Activated naive CD4-positive, alpha-beta T cell (primary cell): Measurements from ENCODE around the gene CAMK2D.
"Not testable (repeated sequence)": the region's sequence is repeated elsewhere in the genome, so short reads cannot be mapped to it uniquely, and the experiment has no call there.

Experiments used
- DNase-seq, 4 experiments: peaks; one replicate each; lab custom pipeline; 2025; lab: John Stamatoyannopoulos, UW

Gene CAMK2D

DNA sequence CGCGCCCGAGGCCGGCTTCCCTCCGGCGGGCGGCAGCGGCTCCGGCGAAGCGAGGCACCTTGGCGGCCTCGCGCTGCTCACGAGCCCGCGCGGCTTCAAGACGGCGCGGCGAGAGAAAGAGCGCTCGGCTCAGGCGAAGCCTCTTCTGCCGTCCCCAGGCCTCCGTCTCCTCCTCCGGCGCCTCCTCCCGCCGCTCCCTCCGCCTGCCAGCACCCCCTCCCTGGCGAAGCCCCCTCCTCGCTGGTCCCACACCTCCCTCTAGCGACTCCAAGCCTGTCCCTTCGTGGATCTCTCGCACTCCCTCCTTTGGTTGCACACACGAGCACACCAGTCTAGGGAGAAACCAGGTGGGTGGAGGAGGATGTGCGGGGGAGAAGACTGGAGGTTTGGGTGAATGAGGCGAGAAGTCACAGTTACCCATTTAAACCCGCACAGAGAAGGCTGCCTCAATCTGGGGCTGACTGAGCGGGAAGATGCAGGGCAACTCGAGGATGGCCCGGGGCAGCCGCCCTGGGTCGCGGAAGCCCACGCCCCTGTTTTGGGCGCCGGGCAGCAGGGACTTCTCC is at the start of gene CAMK2D:
Gene CAMK2D, minus strand, starts transcription at position 119 of the 566 bp plus-strand sequence. CDS start 670 bp downstream, outside the sequence.
- DNase-seq = peak; percentile 63 to 79 (median 66)

DNA sequence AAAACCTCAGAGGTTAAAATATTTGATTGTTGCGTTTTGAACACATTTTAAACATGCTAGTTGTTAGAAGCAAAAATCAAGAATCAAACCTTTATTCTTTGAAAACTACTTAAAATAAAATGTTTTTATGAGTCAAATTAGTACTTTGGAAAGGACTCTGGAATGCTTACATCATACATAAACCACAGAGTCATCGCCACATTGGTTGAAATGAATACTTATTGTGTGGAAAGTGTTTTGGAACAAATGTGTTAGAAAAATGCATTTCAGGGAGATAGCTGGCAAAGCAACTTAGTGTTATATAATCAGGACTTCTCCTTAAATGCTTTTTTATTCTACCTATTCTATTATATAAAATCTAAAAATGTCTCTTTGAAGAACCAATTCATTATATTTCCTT is 49.4 kb upstream of the CAMK2D start:
- DNase-seq = no peak

DNA sequence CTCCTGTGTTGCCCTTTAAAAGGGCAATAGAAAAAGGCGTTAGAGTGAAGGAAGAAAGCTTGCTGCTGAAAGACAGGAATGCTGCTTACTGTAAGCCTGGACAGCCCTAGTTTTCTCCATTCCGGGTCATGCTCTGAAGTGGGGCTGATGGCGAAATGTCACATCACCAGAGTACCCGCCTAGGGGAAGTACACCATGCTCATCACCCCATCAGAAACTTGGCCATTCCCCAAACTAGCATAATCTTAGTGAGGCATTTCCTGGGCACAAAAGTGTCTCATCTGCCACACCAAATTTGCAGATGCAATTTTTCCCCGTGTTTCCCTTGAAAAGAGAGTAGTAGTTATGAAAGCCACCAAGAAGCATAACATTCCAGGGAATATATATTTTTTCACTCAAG is 47.8 kb upstream of the CAMK2D start:
- no peak for DNase-seq

DNA sequence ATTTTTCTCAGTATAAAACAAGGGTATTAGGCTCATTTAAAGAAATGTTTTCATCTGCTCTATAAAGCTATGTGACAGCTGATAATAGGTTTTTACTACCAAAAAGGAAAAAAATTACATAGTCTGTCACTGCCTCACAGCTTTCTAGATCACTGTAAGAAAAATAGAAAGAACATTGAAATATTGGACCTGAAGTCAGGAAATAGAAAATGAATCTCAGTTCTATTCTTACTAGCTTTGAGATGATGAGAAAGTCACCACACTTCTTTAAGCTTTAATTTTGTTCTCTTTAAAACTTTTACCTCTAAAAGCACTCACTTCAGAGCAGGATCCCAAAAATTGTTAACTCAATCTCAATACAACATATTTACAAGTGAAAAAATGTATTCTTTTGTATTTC is 45.3 kb upstream of the CAMK2D start:
- DNase-seq = no peak

DNA sequence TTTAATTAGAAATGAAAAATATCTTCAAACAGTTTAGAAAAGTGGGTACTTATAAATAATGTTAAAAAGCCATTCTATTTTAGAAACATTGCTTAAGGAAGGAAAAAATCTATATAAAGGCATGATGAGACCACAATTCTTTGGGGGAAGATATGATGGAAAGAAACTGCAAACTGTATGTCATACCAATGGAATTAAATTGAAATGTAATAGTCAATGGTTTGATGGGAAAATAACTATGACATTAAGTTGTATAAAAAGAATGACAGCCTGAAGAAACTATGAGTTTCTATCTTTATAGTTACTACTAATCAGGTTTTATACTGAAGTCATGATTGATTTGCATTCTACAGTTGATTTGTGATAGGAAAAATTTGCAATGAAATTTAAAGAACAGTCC is 40.3 kb upstream of the CAMK2D start:
- no peak for DNase-seq

DNA sequence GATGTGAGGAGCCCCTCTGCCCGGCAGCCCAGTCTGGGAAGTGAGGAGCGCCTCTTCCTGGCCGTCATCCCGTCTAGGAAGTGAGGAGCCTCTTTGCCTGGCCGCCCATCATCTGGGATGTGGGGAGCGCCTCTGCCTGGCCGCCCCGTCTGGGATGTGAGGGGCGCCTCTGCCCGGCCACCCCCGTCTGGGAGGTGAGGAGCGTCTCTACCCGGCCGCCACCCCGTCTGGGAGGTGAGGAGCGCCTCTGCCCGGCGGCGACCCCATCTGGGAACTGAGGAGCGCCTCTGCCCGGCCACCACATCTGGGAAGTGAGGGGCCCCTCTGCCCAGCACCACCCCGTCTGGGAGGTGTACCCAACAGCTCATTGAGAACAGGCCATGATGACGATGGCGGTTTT is 34.8 kb upstream of the CAMK2D start:
- DNase-seq = not testable (repeated sequence)

DNA sequence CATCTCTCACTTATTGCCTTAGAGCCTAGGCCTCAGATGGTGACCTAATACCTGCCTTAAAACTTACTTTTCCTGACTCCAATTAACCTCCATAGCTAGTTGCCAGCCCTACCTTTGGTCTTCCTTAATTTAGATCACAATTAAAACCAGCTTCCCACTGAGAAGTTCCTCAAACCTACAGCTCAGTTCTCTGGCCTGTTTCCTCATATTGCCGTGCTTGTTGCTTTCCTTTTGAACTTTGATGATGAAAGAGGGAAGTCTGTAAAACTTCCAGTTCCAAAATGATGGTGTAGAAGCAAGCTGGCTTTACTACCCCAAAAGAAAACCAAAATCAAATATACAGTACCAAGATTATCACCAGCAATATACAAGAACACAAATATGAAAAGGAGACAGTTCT is 28.9 kb upstream of the CAMK2D start:
- DNase-seq = no peak

DNA sequence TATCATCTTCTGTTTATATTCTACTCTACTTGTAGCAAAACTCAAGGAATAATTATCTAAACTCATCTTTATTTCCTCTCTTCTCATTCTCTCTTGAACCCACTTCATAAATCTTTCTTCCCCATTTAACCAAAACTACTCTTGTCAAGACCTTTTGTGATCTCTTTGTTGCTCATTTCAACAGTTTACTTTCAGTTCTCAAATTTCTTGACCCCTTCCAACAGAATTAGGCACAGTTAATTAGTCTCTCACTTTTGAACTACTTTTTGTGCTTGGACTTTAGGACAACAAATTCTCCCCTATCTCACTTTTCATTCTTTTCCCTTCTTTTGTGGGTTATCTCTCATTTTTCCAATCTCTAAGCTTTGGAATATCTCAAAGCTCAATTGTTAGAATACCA is 27.4 kb upstream of the CAMK2D start:
- DNase-seq = no peak

DNA sequence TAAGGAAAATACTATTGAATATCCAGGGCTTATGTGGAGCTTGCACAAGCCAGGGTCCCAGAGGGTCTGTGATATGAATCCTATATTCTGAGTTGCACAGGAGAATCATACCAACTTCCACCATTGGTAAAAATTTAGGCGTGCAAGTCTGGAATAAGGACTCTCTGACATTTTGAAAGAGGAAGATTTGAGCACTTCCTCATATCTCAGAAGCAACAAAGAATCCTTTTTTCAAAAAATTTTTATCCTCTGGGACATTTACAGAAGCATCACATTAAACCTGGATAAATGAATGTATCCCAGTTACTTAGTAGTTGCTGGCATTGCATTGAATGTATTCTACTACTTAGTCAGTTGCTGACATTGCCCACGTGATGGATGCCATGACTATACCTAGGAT is 24.2 kb upstream of the CAMK2D start:
- no peak for DNase-seq

DNA sequence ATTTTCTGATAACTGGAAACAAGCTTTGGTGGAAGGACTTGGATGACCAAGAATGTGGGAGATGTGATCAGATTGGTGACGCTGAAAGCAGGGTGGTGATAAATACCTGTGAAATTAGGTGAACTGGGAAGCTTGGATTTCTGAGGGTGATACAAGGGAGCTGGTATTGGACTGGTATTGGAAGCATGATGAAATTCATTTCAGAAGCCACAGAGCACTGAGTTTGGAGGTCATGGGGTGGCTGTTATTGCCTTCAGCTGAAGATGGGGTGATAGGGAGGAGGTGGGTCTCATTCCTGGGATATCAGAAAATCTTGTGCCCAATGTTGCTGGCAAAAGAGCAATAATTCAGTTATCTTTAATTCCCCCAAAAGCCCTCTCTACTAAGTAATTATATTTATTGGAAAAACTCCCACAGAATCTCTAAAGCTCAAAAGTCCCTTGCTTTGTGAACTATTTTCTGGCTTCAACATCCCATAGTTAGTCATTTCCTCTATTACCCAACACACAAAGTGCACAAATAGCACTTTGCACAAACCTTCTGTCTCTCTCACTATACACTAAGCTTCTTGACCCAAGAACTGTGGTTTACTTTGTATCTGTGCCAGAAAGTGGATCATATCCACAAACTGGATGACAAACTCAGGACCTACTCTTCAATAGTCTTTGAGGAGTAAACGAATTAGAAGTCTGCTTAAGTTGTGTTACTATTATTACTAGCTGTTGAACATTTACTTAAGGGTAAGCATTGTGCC is 23.1 kb upstream of the CAMK2D start:
- DNase-seq = no peak

DNA sequence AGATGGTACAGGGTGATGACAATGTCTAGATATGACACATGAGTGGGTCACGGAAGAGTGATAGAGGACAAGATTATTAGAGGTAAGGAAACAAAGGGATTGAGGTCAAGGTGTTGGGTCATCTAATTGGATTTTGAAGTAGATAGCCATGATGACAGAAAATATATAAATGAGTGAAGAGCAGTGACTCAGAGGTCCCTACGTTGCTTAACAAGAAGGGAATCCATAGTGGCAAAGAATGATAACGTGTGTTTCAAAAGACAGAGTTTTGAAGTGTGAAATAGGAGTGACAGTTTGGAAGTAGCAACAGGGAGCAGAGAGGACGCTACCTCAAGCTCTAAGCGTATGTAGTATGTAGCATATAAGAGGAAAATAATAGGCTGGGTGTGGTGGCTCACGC is 22.2 kb upstream of the CAMK2D start:
- DNase-seq = no peak

DNA sequence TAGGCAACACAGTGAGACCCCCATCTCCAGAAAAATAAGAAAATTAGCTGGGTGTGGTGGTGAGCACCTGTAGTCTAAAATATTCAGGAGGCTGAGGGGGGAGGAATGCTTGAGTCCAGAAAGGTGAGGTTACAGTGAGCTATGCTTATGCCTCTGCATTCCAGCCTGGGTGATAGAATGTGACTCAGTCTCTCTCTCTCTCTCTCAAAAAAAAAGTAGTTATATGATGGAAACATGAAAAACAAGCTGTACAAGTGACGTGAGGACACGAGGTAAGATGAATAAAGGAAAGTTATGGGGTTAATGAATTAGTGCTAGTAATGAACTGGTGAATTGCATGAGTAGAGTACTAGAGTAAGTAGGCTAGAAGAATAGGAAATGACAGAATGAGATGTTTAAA is 21.8 kb upstream of the CAMK2D start:
- no peak for DNase-seq

DNA sequence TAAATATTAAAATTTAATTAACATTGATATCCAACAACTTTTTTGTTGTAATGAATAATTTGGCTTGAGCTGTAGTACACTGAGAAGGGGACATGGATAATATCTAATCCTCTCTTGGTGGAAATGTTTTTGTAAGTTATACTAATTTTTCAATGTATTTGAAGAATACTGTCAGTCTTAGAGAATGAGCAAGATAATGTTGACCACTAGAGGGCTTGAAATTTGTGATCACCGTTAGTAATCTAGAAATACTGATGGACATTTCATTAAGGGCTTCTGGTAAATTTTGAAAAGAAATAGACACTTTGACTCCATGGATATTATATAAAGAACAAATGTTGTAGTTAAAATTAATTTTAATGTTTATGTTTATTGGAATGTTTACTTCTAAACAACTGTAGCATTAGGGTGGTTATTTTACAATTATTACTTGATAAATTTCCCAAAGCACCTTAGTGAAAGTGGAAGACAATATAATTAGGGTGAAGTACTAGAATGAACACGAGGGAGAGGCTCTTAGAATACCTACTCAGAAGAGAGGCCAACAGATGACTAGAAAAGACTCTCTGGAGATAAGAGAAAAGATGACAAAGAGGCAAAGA is 20.0 kb upstream of the CAMK2D start:
- no peak for DNase-seq

DNA sequence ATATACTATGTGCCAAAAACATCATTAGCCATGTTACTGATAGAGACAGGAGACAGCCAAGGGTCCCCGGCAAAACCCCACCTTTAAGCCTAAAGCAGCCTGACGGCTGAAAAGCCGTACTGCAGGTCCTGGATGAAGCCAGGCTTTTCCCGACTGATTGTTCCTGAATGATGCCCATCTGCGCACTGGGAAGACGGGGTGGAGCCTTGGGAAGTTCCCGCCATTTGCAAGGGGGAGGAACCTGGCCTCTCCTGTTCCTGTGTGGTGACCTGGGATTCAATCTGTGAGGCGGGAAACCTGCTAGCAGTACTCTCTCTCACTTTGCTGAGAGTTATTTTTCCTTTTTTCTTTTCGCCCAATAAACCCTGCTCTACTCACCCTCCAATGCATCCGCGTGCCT is 15.1 kb upstream of the CAMK2D start:
- DNase-seq = no peak

DNA sequence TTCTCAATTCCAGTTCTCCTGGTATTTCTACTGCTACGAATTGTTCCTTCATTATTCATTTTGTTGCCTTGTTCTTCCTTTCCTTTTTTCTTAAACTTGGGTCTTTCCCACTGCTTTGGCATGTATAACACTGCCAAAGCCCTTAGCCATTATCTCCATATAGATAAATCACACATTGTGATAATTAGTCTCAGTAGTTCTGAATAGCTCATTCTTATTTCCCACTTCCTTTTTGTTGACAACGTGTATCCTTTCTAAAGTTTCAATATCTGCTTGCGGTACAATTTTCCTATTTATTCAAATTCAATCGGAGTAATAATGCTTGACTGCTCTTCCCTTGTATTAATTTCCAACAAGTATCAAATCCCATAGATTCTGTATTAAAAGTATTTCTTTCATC is 14.5 kb upstream of the CAMK2D start:
- DNase-seq = no peak

DNA sequence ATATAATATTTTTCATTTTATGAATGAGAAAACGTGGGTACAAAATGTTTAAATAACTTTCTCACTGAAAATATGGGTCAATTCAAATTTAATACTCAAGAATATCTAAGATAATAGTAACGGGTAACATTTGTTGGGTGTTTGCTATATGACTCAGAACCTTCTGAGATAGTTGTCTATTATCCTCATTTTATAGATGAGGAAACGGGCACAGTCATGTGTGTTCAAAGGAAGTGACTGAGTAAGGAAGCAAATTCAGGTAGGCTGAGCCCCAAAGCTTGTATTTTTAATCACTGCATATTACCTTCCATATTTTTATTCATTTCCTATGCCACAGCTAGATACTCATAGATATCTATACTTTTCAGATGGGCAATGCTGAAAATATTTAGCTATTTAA is 12.2 kb upstream of the CAMK2D start:
- no peak for DNase-seq

DNA sequence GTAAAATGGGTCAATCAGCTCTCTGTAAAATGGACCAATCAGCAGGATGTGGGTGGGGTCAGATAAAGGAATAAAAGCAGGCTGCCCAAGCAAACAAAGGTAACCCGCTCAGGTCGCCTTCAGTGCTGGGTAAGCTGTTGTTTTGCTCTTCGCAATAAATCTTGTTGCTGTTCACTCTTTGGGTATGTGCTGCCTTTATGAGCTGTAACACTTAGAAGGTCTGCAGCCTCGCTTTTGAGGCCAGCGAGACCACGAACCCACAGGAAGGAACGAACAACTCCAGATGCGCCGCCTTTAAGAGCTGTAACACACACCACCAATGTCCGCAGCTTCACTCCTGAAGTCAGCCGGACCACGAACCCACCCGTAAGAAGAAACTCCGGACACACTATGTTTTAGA is 11.5 kb upstream of the CAMK2D start:
- DNase-seq = peak in 1 of 4 experiments; percentile 1

DNA sequence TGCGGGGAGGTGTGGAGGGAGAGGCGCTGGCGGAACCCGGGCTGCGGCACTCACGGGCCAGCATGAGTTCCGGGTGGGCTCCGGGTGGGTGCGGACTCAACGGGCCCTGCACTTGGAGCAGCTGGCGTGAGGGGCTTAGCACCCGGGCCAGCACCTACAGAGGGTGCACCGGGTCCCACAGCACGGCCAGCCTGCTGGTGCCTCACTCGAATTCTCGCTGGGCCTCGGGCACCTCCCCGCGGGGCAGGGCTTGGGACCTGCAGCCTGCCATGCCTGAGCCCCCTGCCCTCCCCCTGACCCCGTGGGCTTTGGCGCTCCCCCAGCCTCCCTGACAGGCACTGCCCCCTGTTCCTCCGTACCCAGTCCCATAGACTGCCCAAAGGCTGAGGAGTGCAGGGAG is 10.8 kb upstream of the CAMK2D start:
- DNase-seq = no peak

DNA sequence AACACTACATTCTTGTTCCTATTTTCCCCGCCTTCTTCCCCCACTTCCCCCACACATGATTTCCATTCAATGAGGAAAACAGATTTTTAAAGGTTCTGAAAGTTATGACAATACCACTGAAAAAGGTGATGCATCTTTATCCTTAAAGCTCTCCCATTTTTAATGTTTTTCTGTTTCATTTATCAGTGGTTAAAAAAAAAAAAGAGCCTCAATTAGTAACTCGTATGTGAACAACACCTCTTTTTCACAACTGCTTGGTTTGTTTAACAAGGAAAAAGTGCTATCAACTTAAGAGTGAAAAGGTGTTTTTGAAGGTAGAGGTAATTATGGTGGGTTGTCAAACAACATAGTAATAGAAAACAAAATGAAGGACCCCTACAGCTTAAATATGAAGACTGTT is 8.2 kb upstream of the CAMK2D start:
- no peak for DNase-seq

DNA sequence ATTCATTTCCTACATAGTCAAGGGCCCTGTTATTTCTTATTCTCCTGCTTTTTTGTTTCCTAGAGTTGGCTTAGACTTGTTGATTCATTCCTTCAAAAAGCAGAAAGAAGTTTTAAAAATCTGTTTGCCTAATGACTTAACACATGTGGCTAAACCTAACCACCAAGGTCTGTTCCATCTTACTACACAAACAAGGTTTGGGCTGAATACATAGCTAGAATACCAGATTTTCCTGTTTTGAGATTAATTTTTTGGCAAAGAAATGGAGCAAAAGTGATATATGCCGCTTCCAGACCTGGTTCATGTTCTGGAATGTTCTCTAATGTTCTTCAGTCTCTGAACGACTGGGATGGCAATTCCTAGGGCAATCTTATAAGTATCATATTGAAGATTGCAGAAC is 7.4 kb upstream of the CAMK2D start:
- DNase-seq = no peak

DNA sequence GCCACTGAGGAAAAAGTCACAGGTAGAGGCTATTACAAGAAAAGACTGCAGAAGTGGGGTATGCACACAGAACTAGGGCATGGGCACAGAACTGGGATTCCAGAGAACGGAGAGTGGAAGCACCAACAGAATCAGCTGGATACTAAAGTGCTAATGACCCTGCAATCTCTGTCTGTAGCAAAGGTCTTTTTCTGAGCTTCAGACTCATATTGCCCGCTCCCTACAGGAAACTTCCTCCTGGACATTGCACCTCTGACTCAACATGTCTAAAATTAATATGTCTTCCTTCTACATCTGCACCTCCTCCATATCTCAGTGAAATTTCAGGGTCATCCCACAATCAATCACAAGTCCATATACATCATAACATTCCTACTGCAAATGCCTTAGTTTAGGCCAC is 5.3 kb upstream of the CAMK2D start:
- no peak for DNase-seq

DNA sequence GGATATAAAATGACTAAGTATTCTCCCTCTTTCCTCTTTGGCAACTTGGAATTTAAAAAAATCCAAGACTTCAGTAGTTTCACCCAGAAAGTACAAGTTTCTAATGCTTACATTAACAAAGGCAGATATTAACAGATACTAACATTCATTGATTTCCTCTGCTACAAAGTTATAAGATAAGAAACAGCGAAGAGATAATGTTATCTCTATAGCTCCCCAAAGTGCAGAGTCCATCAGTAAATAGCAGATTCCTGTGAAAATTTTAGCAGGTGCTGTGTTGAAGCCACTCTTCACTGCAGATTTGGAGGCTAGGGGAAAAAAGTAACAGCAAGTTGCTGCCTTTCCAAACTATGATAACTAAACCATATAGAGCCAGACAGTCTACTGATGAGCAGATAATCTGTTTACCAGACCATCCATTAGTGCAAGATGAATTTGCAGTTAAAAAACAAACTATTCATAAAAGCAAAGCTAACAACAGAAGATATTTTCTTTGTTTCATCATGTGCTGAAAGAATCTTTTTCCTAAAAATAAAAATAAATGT is 3.3 kb upstream of the CAMK2D start:
- no peak for DNase-seq

DNA sequence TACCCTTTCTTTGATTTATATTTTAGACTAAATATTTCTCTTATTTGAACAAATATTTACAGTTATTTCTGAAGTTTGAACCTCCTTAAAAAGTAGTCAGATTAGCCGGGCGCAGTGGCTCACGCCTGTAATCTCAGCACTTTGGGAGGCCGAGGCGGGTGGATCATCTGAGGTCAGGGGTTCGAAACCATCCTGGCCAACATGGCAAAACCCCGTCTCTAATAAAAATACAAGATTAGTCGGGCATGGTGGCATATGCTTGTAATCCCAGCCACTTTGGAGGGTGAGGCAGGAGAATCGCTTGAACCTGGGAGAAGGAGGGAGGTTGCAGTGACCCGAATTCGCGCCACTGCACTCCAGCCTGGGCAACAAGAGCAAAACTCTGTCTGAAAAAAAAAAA is 2.4 kb upstream of the CAMK2D start:
- not testable (repeated sequence) for DNase-seq

DNA sequence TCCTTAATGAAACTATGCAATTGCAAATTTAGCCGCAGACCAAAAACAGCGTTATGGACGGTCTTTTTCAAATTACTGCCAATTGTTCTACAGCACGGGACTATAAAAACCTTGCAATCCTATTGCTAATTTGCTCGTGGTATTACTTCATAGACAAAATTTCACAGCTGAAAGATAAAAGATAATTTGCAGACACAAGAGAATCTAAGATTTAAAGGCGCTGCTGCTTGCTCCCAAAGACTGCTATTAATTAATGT is 1.4 kb upstream of the CAMK2D start:
- DNase-seq = no peak
